HuH-7 (cell line): ENCODE results near the gene UBE2F.
"Not testable (repeated sequence)": the region's sequence is repeated elsewhere in the genome, so short reads cannot be mapped to it uniquely, and the experiment has no call there.

Experiments used
- DNase-seq: peaks from one replicate; pipeline ENCODE4 v3.0.0; 2011; ENCODE audit warnings: low spot score

The UBE2F gene

DNA sequence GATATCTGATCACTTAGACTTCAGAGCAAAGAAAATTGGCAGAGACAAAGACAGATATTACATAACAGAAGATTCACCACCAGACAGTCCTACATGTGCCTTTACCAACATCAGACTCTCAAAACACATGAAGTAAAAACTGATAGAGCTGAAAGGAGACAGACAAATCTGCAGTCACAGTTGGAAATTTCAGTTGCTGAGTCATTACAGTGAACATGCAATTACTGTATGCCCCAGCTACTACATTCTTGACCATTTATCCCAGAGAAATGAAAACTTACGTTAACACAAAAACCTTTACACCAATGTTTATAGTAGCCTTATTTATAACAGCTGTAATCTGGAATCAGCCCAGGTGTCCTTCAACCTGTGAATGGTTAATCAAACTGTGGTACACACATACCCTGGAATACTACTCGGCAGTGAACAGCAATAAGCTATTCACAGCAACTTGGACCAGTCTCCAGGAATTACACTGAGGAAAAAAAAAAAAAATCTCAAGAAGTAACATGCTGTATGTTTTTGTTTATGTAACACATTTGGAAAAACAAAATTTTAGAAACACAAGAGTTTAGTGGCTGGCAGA lies 86.5 kb downstream of the UBE2F start:
- DNase-seq = no peak

DNA sequence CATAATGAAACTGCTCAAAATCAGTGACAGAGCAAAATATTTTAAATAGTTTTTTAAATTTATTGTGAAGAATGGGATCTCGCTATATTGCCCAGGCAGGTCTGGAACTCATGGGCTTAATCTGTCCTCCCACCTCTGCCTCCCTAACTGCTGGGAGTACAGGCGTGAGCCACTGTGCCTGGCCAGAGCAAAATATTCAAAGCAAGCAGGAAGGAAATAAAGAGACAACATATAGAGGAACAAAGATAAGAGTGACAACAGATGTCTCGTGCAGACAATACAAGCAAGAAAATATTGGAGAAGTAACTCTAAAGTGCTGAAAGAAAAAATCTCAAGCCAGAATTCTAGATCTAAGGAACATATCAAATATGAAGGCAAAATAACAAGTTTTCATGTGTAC lies 89.0 kb downstream of the UBE2F start:
- DNase-seq = no peak

DNA sequence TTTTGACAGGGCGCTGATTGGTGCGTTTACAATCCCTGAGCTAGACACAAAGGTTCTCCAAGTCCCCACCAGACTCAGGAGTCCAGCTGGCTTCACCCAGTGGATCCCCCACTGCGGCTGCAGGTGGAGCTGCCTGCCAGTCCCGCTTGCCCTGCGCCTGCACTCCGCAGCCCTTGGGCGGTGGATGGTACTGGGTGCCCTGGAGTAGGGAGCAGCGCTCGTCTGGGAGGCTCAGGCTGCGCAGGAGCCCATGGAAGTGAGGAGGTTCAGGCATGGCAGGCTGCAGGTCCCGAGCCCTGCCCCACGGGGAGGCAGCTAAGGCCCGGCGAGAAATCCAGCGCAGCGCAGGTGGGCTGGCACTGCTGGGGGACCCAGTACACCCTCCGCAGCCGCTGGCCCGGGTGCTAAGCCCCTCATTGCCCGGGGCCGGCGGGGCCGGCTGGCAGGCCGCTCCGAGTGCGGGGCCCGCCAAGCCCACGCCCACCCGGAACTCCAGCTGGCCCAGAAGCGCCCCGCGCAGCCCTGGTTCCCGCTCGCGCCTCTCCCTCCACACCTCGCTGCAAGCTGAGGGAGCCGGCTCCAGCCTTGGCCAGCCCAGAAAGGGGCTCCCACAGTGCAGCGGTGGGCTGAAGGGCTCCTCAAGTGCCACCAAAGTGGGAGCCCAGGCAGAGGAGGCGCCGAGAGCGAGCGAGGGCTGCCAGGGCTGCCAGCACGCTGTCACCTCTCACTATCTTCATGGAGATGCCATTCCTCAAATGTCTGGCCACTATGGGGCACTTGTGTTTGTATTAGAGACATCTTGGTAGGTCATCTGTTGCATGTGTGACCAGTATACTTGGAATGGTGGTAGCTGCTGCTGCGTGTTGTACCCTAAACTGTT lies 91.1 kb downstream of the UBE2F start:
- not testable (repeated sequence) for DNase-seq

DNA sequence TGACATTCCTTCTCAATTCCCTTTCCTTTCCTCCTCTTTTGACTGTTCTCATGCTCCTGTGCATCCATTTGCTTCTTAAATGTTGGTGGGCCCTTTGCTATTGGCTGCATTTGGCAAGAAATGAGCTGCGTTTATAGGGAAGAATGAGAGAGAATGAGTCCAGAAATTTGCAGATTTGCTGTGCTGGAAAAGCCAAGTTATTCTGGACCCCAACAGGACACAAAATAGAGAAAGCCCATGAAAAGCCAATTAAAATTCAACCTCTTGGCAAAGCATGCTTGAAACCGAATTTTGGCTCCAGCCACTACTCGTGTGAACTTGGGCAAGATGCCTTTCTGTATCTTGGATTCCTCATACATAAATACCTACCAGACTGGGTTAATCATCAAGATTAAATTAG lies 92.7 kb downstream of the UBE2F start:
- DNase-seq = no peak

DNA sequence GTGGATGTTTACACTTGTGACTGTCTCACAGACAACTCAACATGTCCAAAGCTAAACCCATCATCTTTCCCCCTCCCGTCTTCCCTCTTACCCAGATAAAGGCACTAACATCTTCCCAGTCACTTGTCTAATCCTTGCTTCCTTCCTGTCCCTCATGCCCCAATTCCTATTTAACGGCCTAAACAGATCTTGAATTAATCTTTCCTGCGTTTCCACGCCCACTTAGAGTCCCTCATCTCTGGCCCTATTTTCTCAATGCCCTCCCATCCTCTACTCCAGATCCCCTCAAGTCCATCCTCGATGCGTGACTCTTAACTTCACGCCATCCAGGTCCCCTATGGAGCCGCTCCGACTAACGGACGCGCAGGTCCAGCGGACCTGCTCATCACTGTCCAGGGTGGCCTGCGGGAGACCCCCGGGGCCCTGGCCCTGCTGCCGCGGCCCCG lies 93.3 kb downstream of the UBE2F start:
- DNase-seq = peak; percentile 52

DNA sequence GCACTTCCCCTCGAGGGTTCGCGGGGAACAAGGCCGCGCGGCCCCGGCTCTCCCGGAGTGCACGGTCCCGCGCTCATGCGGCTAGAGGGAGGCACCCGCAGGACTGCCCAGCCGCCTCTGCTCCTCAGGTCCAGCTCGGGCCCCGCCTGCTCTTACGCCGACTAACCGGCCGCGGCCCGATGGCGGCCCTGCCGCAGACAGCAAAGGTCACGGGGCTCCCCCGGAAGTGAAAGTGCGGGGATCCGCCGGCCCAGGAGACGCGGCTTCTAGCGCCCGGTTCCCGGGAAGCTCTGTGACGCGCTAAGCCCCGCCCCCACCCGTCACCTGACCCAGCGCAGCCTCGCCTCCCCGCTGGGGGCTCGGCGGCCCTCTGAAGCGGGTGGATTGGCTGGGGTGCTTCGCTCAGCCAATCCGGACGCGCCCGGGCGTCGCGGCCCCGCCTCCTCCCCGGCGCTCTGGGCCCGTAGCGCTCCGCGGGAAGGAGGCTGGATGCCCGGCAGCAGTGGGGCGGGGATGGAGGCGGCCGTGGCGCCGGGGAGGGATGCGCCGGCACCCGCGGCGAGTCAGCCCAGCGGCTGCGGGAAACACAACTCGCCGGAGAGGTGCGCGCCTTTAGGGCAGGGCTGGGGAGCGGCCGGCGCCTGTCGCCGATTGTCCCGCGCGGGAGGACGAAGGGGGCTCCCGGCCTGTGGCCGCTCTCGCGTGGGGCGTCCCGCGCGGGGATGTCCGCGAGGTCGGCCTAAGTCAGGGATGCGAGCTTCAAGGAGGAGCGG lies 93.9 kb downstream of the UBE2F start, which contains the start of gene SCLY:
Gene SCLY (plus strand): TSS at position 460 of the 773 bp plus-strand sequence. CDS start 54 bp downstream, at position 514.
- DNase-seq = peak; percentile 99

DNA sequence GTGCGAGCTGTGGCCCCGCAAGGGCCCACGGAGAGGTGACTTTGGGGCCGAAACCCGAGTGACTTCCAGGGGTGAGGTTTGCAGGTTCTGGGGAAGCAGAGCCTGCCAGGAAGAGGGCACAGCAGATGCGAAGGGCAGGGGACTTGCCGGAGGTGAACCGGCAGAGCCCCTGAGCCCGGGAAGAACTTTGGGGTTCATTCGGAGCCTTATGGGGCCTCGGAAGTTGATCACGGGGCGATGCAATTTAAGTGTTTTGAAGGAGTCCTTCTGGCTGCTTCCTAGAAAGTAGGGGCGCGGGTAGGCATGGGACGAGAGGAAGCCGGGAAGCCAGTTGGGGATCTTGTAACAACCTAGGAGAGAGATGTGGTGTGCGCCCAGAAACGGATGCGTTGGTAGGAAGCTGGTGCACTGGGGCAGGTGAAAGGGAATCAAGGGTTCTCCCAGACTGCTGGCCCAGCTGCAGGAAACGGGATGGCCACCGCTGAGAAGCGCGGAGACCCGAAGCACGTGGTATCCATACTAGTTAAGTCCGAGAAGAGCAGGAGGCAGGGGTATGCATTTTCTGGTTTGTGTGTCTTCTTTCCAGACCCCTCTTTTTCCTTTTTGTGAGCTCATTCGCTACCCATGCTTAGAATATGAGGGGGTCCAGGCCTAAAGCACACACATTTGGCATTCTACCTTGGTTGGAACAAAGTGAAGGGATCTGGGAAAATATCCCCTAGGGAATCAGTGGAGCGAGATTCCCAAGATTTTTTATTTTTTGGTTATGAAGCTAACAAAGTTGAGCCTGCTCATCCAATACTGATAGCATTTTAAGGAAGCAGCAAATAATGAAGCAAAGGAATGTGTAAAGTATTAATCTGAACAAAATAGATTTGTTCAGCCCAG lies 94.7 kb downstream of the UBE2F start:
- peak; percentile 52 for DNase-seq

DNA sequence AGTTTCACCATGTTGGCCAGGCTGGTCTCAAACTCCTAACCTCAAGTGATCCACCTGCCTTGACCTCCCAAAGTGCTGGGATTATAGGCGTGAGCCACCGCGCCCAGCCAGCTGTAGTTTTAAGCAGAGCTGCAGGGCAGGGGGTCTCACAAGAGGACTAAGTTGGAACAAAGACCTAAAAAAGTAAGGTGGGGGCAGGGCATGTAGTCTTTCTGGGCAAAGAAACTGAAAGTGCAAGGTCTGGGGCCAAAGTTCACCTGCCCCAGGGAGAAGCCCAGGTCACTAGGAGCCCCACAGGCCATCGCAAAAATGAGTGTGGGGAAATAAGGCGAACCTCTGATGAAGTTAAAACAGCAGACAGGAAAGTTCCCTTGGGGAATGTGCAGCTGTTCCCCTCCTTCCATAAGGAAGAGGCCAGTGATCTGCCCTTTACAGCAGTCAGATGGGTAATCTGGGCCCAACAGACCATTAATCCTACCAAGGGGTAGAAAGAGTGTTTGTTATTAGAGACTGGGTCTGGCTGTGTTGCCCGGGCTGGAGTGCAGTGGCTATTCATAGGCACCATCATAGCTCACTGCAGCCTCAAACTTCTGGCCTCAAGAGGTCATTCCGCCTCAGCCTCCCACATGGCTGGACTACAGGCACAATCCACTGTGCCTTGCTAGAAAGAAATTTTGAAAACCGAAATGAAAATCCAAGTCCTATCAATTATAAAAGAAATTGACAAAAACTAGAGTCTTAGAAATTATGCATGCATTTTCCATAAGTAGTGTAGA lies 96.8 kb downstream of the UBE2F start:
- no peak for DNase-seq

DNA sequence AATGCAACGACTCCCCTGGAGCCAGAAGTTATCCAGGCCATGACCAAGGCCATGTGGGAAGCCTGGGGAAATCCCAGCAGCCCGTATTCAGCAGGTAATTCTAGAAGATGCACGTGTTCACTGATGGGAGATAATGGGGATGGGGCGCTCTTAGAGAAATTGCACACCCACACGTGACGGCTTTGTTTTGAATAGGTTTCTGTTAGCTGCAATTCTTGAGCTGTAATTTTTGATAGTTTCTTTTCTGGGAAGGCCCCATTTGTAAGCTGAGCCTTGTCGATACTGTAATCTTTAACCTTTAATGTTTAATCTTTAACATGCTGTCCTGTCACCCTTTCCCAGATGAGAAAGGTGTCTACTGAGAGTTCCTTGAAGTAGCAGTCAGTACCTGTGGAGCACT lies 97.6 kb downstream of the UBE2F start:
- DNase-seq = no peak

DNA sequence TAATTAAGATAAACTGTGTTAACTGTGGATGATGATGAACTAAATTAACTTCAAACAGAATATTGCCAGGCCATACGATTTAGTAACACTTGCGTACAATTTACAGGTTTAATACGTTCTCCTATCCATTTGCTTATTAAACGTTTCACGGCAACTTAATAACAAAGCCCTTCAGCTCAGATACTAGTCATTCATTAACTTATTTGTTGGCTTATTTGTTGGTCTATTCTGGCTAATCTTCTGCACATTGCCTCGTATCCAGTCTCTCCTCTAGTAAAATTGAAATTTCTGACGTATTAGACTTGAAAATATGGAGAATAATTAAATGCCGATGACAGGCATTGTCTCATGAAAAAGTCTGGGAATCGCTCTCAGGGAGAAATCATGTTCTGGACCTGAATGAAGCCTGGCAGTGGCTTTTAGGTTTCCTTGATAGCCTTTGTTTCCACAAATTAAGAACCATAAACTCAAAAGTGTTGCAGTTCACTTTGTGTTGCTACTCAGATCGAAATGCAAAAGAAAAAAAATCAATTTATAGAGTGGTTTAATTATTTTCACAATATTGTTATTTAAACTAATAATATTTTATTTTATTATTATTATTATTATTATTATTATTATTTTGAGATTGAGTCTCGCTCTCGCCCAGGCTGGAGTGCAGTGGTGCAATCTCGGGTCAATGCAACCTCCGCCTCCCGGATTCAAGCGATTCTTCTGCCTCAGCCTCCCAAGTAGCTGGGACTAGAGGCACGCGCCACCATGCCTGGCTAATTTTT lies 98.4 kb downstream of the UBE2F start:
- DNase-seq = no peak

DNA sequence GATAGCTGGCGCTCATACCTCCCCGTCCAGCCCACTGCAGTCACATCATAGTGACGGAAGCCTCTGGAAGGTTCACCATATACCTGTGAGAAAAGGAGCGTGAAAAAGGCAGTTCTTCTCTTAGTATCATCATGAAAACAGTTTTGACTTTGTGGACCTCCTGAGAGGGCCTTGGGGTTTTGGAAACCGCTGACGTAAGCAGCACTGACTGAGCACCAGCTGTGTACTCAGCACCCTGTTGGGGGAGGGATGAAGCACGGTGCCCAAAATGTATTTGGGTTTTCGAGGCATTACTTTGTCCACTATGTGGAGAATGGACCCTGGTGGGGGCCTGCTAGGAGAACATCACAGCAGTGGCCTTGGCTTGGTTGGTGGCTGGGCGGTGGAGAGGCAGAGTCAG lies 99.4 kb downstream of the UBE2F start:
- DNase-seq = no peak

DNA sequence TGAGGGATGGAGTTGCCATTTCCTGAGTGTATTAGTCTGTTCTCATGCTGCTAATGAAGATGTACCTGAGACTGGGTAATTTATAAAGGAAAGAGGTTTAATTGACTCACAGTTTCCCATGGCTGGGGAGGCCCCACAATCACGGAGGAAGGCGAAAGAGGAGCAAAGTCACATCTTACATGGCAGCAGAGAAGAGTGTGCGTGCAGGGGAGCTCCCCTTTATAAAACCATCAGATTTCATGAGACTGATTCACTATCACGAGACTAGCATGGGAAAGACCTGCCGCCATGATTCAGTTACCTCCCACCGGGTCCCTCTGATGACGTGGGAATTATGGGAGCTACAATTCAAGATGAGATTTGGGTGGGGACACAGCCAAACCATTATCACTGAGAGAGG lies 99.9 kb downstream of the UBE2F start:
- not testable (repeated sequence) for DNase-seq

DNA sequence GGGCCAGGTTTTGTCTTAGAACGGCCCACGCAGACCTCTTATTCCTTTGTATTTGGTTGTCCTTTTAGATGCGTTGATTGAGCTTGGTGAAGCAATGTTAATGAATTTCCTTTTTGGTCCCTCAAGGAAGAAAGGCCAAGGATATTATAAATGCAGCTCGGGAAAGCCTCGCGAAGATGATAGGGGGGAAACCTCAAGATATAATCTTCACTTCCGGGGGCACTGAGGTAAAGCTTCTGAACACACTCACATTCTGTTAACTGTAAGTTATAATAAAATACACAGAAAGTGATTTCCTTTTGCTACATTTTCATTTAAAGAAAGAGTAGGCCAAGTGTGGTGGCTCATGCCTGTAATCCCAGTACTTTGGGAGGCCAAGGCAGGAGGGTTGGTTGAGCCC lies 101.1 kb downstream of the UBE2F start:
- DNase-seq = no peak

DNA sequence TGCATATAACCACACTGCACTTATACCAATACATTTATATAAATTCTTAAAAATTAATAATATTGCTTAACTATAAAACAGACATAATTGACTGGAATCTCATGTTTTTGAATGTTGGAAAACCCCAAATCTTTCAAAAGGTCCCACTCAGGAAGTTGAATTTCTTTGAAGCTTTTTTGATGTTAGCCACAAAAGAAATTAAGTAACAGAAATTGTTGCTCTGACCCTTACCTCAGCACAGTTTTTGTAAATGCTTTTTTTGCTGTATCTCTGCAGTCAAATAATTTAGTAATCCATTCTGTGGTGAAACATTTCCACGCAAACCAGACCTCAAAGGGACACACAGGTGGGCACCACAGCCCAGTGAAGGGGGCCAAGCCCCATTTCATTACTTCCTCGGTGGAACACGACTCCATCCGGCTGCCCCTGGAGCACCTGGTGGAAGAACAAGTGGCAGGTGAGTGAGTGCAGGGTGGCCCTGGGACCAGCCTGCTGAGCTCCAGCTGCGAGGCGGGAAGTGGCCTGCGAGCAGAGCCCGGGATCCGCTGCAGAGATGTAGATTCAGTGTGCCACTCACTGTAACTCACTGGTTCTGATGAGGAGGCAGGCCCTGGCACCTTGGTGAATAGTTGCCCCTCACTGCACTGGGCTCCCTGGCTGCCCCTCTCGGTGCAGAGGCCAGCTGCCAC lies 102.4 kb downstream of the UBE2F start:
- no peak for DNase-seq

DNA sequence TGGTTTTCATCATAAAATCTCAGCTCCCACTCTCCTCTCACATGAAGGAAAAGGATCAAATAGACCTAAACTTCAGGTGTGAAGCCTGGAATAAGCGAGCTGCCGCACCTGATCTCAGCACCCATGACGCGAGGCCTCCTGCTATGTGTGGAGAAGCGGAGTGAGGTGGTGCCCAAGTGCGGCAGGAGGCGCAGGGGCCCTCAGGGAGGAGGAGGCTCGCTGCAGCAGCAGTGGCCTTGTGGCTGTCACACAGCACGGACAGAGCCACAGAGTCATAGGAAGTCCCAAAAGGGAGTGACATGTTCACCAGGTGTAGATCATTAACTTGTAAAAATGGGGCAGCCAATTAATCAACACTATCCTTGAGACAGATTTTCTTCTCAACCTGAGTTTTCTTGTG lies 103.1 kb downstream of the UBE2F start:
- DNase-seq = no peak

DNA sequence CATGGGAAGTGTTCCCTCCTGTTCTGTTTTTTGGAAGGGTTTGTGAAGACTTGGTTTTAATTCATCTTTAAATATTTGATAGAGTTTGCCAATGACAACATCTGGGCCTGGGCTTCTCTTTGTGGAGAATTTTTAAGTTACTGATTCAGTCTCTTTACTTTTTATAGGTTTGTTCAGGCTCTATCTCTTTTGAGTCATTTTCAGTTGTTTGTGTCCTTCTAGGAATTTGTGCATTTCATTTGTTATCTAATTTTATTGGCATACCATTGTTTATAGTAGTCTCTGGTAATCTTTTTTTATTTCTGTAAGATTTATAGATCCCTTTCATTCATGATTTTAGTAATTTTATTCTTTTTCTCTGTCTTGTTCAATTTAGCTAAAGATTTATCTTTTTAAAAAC lies 108.6 kb downstream of the UBE2F start:
- DNase-seq = no peak

DNA sequence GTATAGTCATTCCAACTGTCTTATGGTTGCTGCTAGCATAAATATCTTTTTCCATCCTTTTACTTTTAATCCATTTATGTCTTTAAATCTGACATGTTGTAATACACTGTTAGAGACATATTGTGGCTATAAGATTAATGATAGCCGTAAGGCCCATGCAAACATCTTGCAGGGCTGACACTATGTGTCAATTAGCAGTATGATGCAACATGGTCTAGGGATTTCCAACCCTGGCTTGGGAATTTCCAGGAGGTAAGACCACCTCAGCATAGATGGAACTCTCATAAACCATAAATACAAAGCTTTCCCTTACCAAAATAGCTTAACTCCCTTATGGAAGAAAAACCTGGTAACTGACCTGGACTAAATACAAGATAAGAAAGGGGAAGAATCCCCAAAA lies 110.5 kb downstream of the UBE2F start:
- DNase-seq = no peak

DNA sequence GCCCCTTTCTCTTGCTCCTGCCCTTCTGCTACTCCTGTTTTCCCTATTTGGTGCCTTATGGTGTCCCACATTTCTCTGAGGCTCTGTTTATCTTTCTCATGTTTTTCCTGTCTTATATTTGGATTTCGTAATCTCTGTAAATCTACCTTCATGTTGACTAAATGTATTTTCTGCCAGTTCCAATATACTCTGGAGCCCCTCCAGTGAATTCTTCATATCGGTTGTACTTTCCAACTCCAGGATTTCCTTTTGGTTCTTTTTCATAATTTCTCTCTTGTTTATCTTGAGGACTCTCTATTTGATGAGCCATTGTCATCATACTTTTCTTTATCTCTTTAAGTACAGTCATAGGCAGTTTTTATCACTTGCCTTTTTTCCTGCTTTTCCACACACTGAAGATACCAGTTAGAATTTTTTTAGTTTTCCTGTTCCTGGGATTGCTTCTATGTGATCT lies 113.1 kb downstream of the UBE2F start:
- no peak for DNase-seq

DNA sequence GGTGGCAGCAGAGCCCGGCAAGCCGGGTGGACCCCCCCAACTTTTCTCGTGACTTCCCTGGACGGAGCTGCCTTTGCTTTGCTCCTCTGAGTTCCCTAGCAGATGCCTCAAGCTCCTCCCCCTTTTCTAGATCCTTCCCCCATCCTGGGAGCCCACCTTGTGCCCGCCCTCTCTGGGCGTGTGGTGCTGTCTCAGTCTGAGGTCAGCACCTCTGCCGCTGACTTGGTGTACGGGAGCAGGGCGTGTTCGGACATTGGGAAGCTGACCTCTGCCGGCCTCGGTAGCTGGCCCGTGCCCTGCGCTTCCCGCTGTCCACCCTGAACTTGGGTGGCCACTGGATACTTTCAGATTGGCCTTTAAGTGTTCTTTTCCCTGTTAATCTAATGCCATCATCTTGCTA lies 113.7 kb downstream of the UBE2F start:
- DNase-seq = no peak
